ENCODE data around the gene IFFO2. TPM values are rescaled to one million over a fixed set of nuclear protein-coding genes. Genes with fewer than 3 reads are reported as not detected.
"Not testable (repeated sequence)": the region's sequence is repeated elsewhere in the genome, so short reads cannot be mapped to it uniquely, and the experiment has no call there.

The IFFO2 gene
- total and polyA plus RNA-seq, 8 donors = 13.9 to 38.4 (median 24.3) TPM

DNA sequence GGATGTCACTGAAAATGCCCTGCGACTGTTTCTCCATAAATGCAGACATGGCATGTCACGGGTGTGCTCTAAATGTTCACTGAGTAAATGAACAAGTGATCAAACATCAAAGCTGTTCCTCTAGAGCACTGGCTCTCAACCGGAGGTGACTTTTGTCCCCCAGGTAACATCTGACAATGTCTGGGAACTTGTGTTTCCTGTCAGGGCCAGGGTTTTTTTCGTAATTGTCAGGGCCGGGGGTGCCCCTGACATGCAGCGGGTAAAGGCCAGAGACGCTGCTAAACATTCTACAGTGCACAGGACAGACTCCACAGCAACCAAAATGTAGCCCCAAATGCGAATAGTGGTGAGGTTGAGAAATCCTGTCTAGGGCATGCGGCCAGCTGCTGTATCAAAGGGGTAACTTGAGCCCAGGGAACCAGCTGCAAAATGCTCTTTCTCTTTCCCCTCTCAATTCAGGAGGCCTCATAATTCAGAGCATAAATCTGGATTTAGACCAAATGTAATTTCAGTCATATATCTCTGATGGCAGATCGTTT lies 56.1 kb downstream of the IFFO2 start:
- no peak overlapping the region for H3K27ac ChIP-seq
- ATAC-seq = no peak

DNA sequence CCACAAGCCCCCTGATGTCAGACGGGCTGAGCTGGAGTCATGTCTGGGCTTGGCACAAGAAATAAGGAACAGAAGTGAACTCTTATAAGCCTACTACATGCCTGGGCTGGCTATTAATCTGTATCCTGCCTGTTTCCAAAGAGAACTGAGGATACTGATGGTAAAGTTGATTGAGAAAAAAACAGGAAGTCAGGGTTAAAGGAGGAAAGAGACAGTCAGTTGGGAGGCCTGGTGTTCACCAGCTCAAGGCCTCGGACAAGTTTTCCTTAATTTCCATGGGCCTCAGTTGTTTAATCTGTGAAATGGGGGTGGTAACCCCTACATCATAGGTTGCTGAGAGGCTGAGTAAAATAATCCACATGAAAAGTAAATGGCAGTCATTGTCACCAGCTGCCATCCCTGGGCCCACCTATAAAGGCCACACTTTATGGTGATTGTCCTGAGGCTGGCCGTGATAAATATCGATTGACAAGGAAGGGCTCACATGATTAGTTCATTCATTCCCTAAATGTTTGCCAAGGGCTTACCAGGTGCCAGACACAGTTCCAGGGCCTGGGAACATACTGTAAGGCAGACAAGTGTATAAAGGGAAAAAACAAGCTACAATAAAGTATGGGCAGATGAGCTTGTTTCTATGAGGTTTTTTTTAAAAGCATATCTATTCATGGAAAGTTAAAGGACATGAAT lies 57.0 kb downstream of the IFFO2 start:
- H3K4me3 ChIP-seq = no peak overlapping the region
- intact Hi-C loops (cut with DNase I) = loop anchor here in 1 of 3 donors (10.0 kb wide), 1 partner anchor 55 kb away; the partner anchor contains the start of gene IFFO2
- WGBS, 2 donors = 52 to 64% methylated on average over 4 of the region's 4 CpGs
- peaks cover 5 to 7% (median 7%) of the 10 kb centered on the region in 3 donors for H3K4me1 ChIP-seq
- no peaks in the 10 kb centered on the region for H3K27me3 ChIP-seq
- H3K9me3 ChIP-seq = no peaks in the 10 kb centered on the region
- H3K27ac ChIP-seq = no peak overlapping the region
- DNase-seq (no peak), FAIRE-seq (no peak), ATAC-seq (no peak)
- H3K36me3 ChIP-seq = no peaks in the 10 kb centered on the region
- TF ChIP-seq, protein P1, sequence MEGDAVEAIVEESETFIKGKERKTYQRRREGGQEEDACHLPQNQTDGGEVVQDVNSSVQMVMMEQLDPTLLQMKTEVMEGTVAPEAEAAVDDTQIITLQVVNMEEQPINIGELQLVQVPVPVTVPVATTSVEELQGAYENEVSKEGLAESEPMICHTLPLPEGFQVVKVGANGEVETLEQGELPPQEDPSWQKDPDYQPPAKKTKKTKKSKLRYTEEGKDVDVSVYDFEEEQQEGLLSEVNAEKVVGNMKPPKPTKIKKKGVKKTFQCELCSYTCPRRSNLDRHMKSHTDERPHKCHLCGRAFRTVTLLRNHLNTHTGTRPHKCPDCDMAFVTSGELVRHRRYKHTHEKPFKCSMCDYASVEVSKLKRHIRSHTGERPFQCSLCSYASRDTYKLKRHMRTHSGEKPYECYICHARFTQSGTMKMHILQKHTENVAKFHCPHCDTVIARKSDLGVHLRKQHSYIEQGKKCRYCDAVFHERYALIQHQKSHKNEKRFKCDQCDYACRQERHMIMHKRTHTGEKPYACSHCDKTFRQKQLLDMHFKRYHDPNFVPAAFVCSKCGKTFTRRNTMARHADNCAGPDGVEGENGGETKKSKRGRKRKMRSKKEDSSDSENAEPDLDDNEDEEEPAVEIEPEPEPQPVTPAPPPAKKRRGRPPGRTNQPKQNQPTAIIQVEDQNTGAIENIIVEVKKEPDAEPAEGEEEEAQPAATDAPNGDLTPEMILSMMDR (IDR thresholded peaks at IDR 0.05) = no peak

More for the DNA sequence above, 56.1 kb downstream of the IFFO2 start:
- TF ChIP-seq, protein P1 (IDR thresholded peaks at IDR 0.05) = no peak
- Histone ChIP-seq H3K9me3 (no peaks in the 10 kb centered on the region), H3K27me3 (no peaks in the 10 kb centered on the region), H3K36me3 (no peaks in the 10 kb centered on the region), H3K4me3 (no peak overlapping the region), H3K4me1 (peaks cover 5 to 7% (median 7%) of the 10 kb centered on the region in 3 donors)
- 80 to 83% methylated on average over 10 of the region's 10 CpGs for WGBS, 2 donors
- no peak for FAIRE-seq
- intact Hi-C loops (cut with DNase I) = loop anchor here in 1 of 3 donors (10.0 kb wide), 1 partner anchor 54 kb away; the partner anchor contains the start of gene IFFO2
- DNase-seq = no peak

DNA sequence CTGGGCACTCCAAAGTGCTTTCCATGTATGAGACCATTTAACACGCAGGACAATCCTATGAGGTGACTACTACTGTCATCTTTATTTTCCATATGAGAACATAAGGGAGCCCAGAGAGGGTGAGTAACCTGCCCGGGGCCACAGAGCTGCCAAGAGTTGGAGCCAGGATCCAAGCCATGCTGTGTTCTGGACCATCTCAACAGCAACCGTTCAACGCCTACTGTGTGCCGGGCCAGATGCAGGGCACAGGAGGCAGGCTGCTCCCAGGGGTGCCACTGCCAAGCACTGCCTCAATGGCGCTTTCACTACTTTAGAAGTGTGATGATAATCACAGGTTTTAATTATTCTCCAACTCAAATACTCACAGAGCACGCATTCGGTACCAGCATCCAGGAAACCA lies 57.9 kb downstream of the IFFO2 start:
- TF ChIP-seq, protein P1 (IDR thresholded peaks at IDR 0.05) = no peak
- no peak overlapping the region for H3K4me3 ChIP-seq
- intact Hi-C loops (cut with DNase I) = no loop called here
- H3K9me3 ChIP-seq = no peaks in the 10 kb centered on the region
- ATAC-seq (no peak), DNase-seq (no peak), FAIRE-seq (no peak)
- H3K36me3 ChIP-seq = no peaks in the 10 kb centered on the region
- WGBS, 2 donors = 86 to 94% methylated on average over 8 of the region's 8 CpGs
- H3K27ac ChIP-seq = no peak overlapping the region
- peaks cover 3 to 4% (median 4%) of the 10 kb centered on the region in 3 donors for H3K4me1 ChIP-seq
- H3K27me3 ChIP-seq = no peaks in the 10 kb centered on the region

DNA sequence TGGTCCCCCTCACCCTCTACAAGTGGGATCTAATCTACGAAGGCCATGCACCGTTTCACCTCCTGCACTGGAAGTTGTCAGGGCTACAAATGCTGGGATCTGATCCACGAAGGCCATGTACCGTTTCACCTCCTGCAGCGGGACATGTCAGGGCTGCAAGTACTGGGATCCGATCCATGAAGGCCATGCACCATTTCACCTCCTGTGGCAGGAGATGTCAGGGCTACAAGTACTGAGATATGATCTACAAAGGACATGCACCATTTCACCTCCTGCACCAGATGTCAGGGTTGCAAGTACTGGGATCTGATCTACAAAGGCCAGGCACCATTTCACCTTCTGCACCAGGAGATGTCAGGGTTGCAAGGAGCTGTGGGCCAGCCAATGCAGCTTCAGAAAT lies 61.2 kb downstream of the IFFO2 start:
- TF ChIP-seq, protein P1 (IDR thresholded peaks at IDR 0.05) = no peak
- Histone ChIP-seq H3K27ac (no peak overlapping the region), H3K4me1 (no peaks in the 10 kb centered on the region), H3K27me3 (no peaks in the 10 kb centered on the region), H3K4me3 (no peak overlapping the region), H3K9me3 (no peaks in the 10 kb centered on the region), H3K36me3 (no peaks in the 10 kb centered on the region)
- 84 to 85% methylated on average over 6 of the region's 6 CpGs for WGBS, 2 donors
- intact Hi-C loops (cut with DNase I) = no loop called here
- FAIRE-seq (no peak), ATAC-seq (no peak), DNase-seq (no peak)

DNA sequence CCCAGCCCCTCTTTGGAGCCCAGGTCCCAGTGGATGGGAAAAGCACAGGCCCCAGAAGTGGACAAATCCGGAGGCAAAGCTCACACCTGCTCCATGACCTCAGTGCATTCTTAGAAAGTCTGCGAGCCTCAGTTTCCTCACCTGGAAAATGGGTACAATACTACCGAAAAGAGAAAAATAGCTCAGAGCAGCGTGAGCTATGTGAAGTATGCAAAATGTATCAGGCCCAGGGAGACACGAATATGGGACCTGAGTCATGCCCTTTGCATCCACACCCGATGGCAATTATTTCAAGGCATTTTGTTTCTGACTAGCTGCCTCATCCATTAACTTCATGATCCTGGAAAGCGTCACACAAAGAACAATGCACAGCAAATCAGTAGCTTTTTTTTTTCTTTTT lies 63.4 kb downstream of the IFFO2 start:
- FAIRE-seq (no peak), DNase-seq (no peak), ATAC-seq (no peak)
- H3K9me3 ChIP-seq = no peaks in the 10 kb centered on the region
- TF ChIP-seq, protein P1 (IDR thresholded peaks at IDR 0.05) = no peak
- H3K4me1 ChIP-seq = no peaks in the 10 kb centered on the region
- H3K36me3 ChIP-seq = no peaks in the 10 kb centered on the region
- H3K27ac ChIP-seq = no peak overlapping the region
- 89 to 94% methylated on average over 7 of the region's 7 CpGs for WGBS, 2 donors
- no peak overlapping the region for H3K4me3 ChIP-seq
- H3K27me3 ChIP-seq = no peaks in the 10 kb centered on the region
- intact Hi-C loops (cut with DNase I) = no loop called here

DNA sequence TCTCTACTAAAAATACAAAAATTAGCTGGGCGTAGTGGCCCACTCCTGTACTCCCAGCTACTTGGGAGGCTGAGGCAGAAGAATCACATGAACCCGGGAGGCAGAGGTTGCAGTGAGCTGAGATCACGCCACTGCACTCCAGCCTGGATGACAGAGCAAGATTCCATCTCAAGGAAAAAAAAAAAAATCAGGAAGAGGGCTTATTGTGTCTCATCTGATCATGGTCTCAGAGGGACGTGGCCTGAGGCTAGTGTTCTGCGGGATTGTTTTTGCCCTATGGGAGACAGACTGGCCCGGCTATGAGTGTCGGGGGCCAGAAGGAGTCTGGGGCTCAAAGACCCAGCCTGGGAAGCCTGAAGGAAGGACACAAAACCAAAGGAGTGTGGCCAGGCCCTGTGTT lies 64.6 kb downstream of the IFFO2 start:
- H3K27me3 ChIP-seq; DNase-seq; H3K36me3 ChIP-seq; H3K4me3 ChIP-seq; ATAC-seq; H3K9me3 ChIP-seq; intact Hi-C loops (cut with DNase I); FAIRE-seq; H3K27ac ChIP-seq; H3K4me1 ChIP-seq: not testable (repeated sequence)
- 92 to 96% methylated on average over 7 of the region's 7 CpGs for WGBS, 2 donors

Data from pancreas (tissue), 10 donors.